Fibroblast of villous mesenchyme (primary cell): Measurements from ENCODE around the gene RASAL1. TPM values are rescaled to one million over a fixed set of nuclear protein-coding genes. Genes with fewer than 3 reads are reported as not detected.

Source experiments
- DNase-seq: peaks from one replicate; pipeline ENCODE4 v3.0.0-alpha.2; 2010; ENCODE audit warnings: low read depth
- H3K4me3 ChIP-seq: 2 replicates; pipeline ENCODE4 v1.5.1; 2011; ENCODE audit warnings: low read depth, mild to moderate bottlenecking, low read length
- CTCF ChIP-seq: IDR thresholded peaks from 2 replicates; pipeline ENCODE4 v1.5.1; 2012; ENCODE audit warnings: low read depth, mild to moderate bottlenecking, low read length; ENCODE audit not compliant: insufficient read depth
- total RNA-seq: library from RNA; depleted of rRNA; stranded (reverse); fragments of >200 nt; gene quantifications from 2 replicates; pipeline ENCODE4 v1.2.3, GENCODE V29; 2012

Gene RASAL1
- total RNA-seq, 1 donor = not detected

DNA sequence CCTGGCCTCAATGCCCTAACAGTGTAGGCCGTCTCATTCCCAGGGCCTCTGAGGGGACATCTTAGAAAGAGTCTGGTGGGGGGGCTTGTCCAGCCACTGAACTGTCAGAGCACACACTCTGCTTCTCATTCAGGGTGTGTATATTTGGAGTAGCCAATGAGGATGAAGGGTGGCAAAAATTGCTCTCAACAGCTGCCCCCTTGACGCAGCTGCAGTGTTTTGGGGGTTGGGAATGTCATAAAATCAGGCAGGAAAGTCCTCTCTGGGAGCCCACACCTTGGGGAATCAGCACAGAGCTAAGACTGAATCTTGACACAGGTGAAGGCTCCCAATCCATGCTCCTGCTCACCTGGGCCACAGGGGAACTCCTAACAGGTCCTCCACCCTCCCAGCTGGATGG lies 1.5 kb downstream of the RASAL1 start:
- no peak for DNase-seq
- H3K4me3 ChIP-seq = no peak overlapping the region
- no peak for TF ChIP-seq CTCF

DNA sequence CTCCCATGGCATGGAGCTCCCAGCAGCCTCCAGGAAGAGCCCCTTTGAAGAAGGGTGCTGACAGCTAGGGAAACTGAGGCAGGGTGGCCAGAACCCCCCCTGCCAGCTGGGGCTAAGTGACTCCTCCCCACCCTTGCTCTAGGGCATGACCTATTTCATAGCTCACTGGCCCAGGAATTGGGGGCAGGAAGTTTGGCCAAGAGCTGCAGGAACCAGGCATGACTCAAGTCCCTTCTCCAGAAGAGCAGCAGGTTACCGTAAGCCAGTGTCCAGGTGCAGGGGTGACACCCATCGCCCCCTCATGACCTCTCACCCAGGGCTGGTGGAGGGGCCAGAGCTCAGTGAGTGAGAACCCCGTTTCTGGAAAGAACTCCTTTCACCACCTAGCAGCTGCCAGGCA lies 1.9 kb downstream of the RASAL1 start:
- no peak for TF ChIP-seq CTCF
- no peak for DNase-seq
- no peak overlapping the region for H3K4me3 ChIP-seq

DNA sequence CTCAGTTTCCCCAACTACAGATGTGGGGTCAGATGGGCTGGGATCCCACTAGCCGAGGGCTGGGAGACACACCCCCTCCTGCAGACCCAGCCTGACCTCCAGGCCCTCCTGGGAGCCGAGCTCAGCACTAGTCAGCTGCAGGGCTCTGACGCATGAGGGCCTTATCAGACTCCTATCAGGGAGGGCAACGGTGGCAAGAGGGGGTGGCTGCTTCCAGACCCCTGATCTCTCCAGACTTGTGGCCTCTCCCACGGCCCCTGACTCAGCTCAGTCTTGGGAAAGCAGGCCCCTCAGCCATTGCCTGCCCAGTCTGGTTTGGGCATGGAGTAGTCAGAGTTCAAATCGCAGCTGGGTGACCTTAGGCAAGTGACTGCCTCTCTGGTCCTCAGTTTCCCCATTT lies 2.5 kb downstream of the RASAL1 start:
- no peak for DNase-seq
- no peak for TF ChIP-seq CTCF
- no peak overlapping the region for H3K4me3 ChIP-seq

- H3K4me3 ChIP-seq = no peak overlapping the region
- TF ChIP-seq CTCF = no peak
- no peak for DNase-seq
These were observed 4.0 kb downstream of the RASAL1 start for GRCh38 chr12:113131556-113131955.

DNA sequence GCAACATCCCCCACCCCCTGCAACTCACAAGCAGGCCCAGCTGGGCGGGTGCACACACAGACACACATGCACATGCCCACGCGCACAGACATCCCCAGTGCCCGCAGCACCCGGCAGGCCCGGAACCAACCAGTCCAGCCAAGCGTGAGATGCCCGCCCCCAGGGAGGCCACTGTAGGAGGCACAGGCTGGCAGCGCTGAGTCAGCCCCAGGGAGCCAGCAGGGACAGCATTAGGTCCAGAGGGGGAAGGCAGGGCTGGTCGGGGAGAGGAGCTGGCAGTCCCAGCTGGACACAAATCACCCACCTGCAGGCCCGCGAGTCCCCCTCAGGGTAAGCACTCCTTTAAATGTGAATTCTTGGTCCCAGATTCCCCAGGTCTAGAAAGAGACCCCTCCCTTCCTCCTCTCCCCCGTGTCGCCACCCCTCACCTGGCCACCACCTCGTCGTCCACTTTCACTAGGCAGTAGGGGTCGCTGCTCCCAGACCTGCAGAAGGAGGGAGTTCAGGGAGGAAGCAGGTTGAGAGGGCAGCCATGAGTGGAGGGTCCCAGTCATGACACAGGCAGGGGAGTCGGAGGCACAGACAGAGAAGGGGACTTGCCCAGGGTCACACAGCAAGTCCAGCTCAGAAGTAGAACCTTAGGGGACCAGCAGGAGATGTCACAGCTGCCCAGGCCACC lies 5.0 kb downstream of the RASAL1 start:
- H3K4me3 ChIP-seq = no peak overlapping the region
- peak; percentile 5 for TF ChIP-seq CTCF
- no peak for DNase-seq

DNA sequence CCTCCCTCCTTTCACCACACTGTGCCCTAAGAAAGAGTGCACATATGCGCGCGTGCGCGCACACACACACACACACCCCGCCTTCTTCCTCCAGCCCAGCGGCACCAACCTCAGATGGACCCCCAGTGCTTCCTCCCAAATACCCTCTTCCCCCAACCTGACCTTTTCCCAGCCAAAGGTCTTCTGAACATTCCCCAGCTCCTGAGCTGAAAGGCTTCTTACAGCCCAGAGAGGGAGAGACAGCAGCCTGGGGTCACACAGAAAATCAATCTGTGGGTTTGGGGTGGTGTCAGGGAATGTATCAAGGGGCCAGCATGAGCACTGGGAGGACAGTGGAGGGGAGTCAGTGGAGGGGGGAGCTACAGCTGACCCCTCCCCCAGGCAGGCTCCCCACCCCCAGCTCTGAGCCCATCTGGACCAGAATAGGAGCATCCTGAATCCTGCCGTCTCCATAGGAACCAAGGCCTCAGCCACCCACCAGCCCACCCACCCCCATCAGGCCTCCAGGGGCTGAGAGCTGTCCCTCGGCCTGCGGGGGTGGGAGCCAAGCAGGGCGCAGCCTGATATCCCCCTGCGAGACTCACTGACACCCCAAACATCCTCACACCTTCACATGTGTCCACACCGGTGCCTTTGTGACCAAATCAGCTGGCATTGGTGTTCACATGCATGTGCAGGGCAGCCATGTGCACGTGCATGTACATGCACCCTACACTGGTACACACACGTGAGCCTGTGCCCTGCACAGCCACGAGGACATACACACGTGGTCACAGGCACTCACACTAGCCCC lies 5.7 kb downstream of the RASAL1 start:
- DNase-seq = no peak
- no peak for TF ChIP-seq CTCF
- H3K4me3 ChIP-seq = no peak overlapping the region
